T-helper 1 cell treated with Interleukin-12 subunit alpha and Interleukin-12 subunit beta and Interleukin-4 antibody, amounts not matched to agents 30 ng/mL and 1 ng/mL, for 36 hours (primary cell): ENCODE results near the gene ANO1. TPM values are rescaled to one million over a fixed set of nuclear protein-coding genes. Genes with fewer than 3 reads are reported as not detected.

Experiments
- intact Hi-C: fragments of 100-400 bp; cut with micrococcal nuclease; formaldehyde crosslinking; loops from one replicate; pipeline ENCODE4 v1.15.1; 2024
- total RNA-seq: library from RNA; stranded (reverse); gene quantifications from 2 replicates; pipeline ENCODE4 v1.2.3, GENCODE V29; 2022

The ANO1 gene
- total RNA-seq, 1 donor from 2014 or later: not detected

- intact Hi-C loops: no loop called here
These were observed 35.7 kb downstream of the ANO1 start for GRCh38 chr11:70113801-70114200.

DNA sequence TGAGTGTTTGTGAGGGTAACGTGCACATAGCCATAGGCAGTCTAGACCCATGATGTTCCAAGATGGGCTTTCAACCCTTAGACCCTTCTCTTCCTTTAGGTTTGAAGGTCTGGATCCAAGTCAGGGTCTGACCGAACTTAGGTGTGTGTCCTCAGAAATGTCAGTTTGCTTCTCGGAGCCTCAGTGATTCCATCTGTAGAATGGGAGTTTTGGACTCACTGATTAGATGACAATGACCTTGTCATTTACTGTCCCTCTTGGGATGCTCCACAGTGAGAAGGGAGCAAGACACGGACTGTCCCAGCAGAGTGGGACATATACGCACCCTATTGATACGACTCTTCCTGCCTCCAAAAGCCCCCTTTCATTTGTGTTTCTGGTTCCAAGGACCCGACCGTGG lies 37.7 kb downstream of the ANO1 start:
- intact Hi-C loops: no loop called here

- intact Hi-C loops: no loop called here
These were observed 38.4 kb downstream of the ANO1 start for GRCh38 chr11:70116386-70117065.

GRCh38 chr11:70117567-70118145 lies 39.5 kb downstream of the ANO1 start:
- intact Hi-C loops: no loop called here

GRCh38 chr11:70118642-70119041 lies 40.5 kb downstream of the ANO1 start:
- intact Hi-C loops: no loop called here

- intact Hi-C loops: no loop called here
These were observed 41.4 kb downstream of the ANO1 start for GRCh38 chr11:70119502-70119901.

- intact Hi-C loops: no loop called here
These were observed 42.6 kb downstream of the ANO1 start for GRCh38 chr11:70120674-70121073.

DNA sequence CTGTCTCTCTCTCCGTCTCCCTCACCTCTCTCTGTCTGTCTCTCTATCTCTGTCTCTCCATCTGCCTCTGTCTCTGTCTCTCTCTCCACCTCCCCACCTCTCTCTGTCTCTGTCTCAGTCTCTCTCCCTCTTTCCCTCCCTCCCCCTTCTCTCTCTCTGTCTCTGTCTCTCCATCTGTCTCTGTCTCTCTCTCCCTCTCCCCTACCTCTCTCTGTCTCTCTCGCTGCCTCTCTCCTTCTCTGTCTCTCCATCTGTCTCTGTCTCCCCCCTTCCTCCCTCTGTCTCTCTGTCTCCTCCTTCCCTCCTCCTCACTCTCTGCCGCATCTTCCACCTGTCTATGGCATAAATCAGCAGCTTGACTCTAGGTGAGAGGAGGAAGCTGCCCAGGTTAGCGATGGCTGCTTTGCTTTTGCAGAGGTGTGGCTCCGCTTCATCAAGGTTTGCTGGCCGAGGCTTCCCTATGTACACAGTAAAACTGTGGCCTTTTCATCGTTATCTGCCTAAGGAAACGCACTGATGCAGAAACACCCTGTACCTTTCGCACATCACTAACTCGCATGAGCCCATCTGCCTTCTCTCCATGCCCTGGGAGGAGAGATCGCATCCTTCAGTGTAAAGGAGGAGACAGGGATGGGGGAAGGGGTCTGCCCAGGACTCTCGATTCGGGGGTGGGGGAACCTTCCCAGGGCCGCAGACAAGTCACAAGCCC lies 44.5 kb downstream of the ANO1 start:
- intact Hi-C loops: no loop called here

DNA sequence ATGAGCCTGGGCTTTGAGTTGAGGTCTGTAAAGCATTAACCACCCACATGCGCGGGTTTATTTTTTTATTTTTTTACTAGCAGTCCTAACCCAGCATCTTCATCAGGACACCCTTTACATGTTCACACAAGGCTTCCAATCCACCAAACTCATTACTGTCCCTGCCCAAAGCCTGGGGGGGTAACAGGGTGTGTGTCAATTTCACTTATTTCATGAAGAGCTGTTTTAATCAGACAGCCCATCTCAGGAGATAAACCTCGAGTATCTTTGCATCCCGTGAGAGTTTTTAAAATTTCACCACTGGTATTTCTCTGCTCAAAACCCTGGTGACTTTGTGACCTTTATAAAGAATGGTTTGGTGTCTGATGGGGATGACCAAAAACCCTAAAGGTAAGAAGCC lies 45.6 kb downstream of the ANO1 start:
- intact Hi-C loops: no loop called here

GRCh38 chr11:70124321-70125000 lies 46.3 kb downstream of the ANO1 start:
- intact Hi-C loops: no loop called here

- intact Hi-C loops: no loop called here
These were observed 48.4 kb downstream of the ANO1 start for GRCh38 chr11:70126494-70126893.

- intact Hi-C loops: no loop called here
These were observed 49.7 kb downstream of the ANO1 start for GRCh38 chr11:70127653-70128434.

GRCh38 chr11:70128435-70128906 lies 50.4 kb downstream of the ANO1 start:
- intact Hi-C loops: no loop called here

DNA sequence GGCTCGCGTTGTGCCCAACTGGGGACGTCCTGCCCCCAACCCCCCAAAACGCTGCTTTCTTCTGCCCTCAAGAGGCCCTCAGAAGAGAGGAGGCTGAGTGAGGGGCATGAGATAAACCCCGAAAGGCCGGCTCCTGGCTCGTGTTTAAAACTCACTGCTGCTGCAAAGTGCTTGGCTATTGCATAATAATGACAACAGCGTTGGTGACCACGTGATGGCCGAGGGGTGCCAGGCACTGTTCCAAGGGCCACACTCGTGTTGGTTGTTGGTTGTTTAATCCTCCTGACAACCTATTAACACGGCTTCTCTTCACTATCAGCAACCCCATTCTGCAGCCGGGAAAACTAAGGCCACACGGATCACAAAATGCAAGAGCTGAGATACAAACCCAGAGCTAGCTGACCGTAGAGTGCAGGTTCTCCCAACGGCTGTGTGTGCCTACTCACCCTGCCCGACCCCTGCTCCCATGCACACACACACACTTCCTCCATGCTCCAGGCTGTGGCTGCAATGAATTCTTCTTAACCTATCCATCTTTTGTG lies 51.0 kb downstream of the ANO1 start:
- intact Hi-C loops: no loop called here

- intact Hi-C loops: no loop called here
These were observed 52.5 kb downstream of the ANO1 start for GRCh38 chr11:70130636-70131035.

- intact Hi-C loops: no loop called here
These were observed 53.6 kb downstream of the ANO1 start for GRCh38 chr11:70131606-70132190.

GRCh38 chr11:70132641-70133040 lies 54.5 kb downstream of the ANO1 start:
- intact Hi-C loops: no loop called here

GRCh38 chr11:70133771-70134335 lies 55.7 kb downstream of the ANO1 start:
- intact Hi-C loops: no loop called here

GRCh38 chr11:70134490-70134889 lies 56.4 kb downstream of the ANO1 start:
- intact Hi-C loops: no loop called here

DNA sequence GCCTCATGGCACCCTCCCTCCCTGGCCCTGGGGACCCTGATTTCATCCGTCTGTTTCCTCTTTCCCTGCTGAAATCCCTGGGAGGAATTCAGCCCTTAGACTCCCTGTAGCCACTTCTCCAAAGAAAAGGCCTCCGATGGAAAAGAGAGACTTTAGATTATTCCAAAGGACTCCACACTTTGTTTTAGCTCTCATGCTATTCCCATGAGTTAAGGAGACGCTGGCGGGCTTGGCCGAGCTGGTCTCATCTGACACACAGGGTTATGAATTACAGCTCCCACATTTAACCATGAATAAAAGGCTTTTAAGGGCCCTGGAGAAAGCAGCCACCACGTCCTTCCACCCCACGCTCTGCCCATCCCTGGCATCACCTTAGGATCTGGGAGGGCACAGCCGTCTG lies 57.0 kb downstream of the ANO1 start:
- intact Hi-C loops: no loop called here
